ENCODE results near the gene ACVR1B.

The ACVR1B gene

DNA sequence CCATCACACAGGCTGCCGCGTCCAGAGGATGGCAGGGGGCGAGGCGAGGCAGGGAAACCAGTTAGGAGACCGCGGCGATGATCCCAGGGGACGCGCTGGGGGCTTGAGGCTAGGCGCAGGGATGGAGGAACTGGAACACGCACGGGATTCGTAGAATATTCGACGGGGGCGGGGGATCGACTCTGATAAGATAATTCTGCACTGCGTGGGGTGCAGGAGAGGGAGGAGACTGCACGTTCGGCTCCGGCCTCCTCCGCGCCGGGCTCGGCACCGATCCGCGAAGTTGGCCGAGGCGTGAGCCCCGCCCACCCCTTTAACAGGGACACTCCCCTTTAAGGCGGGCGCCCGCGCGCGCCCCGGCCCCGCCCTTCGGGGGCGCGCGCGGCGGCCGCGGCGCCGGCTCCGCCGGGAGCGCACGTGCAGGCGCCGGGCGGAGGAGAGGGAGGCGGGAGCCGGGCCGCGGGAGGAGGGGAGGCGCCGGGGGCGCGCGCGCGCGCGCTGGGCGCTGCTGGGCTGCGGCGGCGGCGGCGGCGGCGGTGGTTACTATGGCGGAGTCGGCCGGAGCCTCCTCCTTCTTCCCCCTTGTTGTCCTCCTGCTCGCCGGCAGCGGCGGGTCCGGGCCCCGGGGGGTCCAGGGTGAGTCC lies at the start of gene ACVR1B:
Gene ACVR1B, plus strand, starts transcription at position 501 of the 644 bp plus-strand sequence. Its CDS starts 45 bp downstream, at position 546.
- peak; percentile 94 for DNase-seq

DNA sequence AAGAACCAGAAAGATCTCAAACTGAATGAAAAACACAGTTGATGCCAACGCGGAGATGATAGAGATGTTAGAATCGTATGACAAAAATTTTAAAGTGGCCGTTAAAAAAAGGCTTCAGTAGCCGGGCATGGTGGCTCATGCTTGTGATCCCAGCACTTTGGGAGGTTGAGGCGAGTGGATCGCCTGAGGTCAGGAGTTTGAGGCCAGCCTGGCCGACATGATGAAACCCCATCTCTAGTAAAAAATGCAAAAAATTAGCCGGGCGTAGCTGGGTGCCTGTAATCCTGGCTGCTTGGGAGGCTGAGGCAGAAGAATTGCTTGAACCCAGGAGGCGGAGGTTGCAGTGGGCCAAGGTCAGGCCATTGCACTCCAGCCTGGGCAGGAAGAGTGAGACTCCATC lies 49.6 kb upstream of the ACVR1B start:
- no peak for DNase-seq

DNA sequence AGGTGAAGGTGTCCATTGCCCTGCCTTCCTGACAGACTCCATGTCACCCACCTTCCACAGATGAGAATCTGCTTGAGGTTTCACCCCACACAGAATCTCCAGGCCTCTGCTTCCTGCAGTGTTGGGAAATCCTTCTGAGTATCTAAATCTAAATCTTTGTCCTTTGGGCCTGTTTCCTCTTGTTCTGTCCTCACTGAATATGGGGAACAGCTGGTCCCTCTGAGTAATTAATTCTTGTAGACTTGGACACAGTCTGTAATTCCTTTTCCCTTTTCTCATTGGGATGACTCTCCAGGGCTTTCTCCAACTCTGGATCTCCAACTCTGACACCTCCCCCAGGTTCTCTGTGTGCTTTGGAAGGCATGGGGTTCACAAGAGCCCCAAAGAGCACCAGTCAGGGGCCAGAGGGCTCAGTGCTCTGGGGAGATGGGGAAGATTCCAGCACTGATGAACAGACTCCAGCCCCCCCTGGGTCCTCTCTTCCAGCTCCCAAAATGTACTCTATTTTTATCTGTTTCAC lies 46.5 kb upstream of the ACVR1B start:
- no peak for DNase-seq

DNA sequence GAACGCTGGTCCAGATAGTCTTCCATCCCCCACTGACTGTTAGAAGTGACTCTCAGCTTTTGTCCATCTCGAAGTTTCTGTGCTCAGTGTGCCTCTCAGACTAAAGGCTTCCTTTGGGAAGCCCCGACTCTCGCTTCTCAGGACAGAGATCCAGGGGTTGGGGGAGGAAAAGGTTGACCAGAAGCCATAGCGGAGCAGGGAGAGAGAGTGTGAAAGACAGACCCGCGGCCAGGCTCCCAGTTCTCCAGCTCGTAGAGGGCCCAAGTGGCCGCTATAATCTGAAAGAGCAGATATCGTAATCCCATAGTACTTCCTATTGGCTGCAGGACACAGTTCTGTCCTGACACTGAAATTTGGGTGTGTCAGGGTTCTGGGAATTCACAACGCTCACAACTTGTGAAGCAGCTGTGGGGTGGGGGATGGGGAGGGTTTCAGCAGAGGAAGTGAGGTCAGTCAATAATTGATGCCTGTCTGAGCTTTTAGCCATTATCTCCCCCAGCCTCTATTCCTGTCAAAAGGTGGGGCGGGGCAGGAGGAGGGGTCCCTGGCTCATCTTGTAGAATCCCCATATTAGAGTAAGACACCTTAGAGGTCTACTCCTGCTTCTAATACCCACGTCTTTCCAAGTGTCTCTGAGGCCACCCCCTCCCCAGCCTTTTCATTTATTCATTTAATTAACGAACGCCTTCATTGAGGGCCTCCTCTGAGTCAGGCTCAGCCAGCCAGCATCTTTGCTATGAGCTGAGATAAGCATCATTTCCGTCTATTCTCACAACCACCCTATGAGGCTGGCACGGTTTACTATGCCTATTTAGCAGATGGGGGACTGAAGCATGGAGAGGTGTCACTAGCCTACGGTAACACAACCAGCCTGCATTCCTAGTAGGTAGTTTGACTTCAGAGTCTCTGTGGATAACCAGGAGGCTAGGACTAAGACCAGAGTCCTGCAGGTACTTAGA lies 45.7 kb upstream of the ACVR1B start:
- no peak for DNase-seq

DNA sequence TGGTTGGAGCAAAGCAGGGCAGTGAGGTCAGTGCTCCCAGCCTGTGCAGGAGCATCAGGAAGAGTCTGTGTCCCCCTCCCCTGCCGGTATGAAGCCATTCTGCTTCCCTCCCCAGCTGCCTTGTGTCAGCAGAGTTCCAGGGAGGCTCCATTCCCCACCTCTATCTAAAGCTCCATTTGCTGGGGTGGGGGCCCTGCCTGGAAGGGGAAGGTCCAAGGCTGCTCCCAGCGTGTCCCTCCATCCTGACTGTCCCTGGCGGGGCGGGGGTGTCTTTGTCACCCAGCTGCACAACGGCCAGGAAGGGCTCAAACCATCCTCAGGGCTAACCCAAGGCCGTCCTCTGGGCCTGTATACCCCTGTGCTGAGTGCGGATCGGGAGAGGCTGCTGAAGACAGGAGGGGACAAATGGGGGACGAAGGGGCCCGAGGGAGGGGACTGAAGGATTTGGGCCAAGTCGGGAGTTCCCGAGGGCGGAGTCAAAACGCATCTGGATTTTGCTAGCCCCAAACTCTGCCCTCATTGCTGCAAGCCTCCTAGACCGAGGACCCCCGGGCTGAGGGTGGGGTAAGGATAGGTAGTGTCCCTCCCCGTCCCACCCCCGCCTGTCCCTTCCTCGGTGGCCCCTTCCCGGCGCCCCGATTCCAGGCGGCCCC lies 44.9 kb upstream of the ACVR1B start:
- DNase-seq, result no peak

DNA sequence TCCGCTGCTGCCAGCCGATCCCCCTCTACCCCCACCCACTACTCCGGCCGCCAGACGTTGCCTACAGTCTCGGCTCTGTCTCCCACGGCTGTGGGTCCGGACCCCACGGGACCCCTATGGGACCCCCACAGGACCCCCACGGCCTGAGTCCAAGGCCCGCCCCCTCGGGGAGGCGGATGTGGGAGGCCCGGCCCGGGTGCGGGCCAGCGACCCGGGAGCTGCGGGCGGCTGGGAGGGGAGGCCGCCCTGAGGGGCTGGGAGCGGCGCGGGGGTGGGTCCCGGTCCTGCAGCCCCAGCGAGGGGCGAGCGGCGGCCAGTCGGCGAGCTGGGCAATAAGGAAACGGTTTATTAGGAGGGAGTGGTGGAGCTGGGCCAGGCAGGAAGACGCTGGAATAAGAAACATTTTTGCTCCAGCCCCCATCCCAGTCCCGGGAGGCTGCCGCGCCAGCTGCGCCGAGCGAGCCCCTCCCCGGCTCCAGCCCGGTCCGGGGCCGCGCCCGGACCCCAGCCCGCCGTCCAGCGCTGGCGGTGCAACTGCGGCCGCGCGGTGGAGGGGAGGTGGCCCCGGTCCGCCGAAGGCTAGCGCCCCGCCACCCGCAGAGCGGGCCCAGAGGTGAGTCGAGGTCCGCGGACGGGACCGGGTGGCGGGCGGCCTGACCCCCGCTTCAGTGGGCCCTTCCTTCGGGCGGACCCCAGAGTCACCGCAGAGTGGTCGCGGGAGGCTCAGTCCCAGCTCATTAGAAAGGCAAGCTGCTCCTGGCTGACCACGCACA lies 44.2 kb upstream of the ACVR1B start, which contains the start of gene ACVRL1:
Gene ACVRL1, plus strand, starts transcription at position 422 of the 773 bp plus-strand sequence. CDS start 4,971 bp downstream, outside the sequence.
- no peak for DNase-seq

DNA sequence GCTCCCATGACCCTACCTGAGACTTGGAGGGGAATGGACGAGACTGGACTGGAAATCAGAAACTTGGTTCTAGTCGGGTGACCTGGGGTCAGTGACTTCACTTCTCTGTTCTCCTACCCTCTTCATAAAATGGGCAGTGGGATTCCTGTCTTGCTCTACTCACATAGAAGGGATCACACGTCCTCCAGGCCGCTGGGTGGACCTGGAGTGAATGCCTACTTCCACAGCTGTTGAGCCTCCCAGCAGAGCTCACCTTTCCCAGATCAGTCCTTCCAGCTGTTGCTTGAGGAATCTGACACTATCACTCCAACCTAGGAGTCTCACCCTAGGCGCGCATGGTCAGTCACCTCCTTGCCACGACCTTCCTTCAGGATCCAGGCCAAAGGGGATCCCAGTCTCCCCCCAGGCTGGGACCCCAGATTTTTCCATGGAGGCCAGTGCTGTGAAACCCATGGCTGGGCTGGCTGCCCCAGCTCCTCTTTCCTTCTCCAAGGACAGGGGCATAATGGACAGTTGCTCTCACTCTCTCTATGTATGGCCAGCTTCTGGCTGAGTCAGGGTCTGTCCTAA lies 43.6 kb upstream of the ACVR1B start:
- DNase-seq, result no peak

DNA sequence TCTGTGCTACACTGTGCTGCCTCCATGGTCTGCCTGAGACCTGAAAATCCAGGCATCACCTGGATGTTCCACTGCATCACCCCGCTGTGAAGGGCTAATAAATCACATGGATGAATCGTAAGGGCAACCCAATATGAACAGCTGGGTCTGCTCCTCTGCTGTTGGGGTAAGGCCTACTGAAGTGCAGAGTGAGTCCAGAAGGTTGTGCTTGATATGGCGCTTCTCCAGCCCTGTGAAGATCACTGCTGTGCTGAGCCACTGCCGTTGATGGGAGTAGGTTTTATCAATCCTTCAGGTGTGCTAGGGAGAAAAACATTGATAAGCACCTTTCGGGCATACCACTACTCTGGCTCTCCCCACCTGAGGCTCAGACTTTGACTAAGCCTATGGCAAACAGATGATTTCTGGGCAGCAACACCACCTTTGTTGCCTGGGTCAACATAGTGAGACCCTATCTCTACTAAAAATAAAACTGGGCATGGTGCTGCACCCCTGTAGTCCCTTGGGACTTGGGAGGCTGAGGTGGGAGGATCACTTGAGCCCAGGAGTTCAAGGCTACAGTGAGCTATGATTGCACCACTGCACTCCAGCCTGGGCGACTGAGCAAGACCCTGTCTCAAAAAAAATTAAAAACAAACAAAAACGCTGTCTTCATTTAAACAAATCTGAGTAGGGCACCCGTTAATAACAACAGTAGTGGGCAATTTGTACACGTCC lies 42.5 kb upstream of the ACVR1B start:
- no peak for DNase-seq

DNA sequence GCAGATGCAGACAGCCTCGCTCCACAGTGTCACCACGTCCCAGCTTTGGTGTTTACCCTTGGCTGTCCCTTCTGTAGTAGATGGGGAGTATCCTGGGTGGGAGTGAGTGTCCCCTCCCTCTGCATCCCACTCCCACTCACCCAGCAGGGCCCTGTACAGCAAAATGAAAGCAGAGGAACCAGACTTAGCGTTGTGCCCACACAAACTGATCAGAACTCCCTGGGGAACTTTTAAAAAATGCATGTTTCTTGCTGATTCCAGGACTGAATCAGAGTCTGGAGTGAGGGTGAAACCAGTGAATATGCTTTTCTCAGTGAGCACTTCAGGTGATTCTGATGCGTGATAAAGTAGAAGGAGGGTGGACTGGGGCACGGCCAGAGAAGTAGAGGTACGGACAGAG lies 41.3 kb upstream of the ACVR1B start:
- DNase-seq, result no peak

DNA sequence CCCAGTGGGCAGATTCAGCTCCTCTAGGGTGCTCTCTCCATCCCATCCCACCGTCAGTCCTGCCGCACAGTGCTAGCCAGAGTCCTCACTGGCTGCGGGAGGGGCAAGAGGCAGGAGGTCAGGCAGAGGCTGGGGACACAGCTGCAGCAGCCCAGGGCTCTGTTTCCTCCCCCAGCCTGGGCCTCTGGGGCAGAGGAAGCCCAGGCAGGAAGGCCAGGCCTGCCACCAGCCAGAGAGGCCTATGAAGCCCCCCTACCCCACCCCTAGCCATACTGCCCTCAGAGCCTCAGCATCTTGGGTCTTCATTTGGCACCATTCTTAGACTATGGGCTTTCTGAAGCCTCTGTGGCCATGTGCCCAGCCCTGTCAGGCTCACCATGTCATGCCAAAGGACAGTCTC lies 40.8 kb upstream of the ACVR1B start:
- DNase-seq, result no peak

DNA sequence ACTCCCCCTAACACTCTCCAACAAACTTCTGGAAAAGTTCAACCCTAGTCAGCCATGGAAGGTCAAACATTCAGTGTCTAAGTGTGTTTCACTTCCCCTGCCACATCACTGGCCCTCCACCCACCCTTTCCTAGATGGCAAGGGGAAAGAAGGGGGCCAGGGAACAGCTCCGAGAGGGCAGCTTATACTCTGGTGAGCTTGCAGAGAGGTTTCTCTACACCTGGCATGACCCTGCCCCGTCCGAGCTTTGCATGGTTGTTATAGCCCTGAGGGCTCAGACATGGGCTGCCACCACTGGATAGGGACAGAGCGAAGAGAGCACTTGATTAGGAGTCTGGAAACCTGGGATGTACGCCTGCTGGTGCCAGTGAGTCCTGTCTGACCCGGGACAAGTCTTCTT lies 40.2 kb upstream of the ACVR1B start:
- DNase-seq, result no peak

DNA sequence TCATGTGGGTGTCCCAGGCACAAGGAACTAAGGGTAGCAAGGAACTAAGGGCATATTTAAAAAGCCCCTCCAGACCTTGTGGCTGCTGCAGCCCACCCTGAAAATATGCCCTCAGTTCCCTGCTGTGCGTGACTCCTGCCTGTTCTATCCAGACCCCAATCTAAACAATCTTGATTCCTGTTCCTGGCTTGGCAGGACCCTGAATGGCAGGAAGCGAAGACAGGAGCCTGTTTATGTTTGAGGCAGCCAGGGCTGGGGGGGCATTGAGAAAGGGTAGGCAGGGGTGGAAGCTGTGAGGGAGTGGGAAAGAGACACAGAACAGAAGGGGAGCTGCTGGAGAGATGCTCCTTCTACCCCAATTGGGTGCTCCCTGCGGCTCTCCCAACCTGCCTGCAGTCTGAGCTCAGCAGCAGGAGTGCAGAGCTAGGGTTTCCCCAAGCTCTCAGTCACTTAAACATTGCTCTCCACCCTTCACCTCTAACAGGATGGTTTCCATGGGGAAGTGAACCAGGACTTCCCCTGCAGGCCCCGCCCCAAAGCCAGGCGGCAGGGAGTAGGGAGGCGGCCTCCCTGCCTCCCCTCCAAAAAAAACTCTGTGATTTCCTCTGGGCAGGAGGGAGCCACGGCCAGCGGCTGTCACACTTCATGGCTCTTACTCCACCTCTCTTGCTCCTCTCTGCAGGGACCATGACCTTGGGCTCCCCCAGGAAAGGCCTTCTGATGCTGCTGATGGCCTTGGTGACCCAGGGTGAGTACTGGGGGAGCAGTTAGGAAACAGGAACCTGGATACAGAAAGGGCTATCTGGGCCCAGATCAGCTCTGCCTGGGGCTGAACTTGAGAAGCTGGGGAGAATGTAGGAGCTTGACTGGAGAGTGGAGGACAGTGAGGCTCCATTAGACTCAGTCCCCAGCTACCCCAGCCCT lies 39.4 kb upstream of the ACVR1B start:
- no peak for DNase-seq

DNA sequence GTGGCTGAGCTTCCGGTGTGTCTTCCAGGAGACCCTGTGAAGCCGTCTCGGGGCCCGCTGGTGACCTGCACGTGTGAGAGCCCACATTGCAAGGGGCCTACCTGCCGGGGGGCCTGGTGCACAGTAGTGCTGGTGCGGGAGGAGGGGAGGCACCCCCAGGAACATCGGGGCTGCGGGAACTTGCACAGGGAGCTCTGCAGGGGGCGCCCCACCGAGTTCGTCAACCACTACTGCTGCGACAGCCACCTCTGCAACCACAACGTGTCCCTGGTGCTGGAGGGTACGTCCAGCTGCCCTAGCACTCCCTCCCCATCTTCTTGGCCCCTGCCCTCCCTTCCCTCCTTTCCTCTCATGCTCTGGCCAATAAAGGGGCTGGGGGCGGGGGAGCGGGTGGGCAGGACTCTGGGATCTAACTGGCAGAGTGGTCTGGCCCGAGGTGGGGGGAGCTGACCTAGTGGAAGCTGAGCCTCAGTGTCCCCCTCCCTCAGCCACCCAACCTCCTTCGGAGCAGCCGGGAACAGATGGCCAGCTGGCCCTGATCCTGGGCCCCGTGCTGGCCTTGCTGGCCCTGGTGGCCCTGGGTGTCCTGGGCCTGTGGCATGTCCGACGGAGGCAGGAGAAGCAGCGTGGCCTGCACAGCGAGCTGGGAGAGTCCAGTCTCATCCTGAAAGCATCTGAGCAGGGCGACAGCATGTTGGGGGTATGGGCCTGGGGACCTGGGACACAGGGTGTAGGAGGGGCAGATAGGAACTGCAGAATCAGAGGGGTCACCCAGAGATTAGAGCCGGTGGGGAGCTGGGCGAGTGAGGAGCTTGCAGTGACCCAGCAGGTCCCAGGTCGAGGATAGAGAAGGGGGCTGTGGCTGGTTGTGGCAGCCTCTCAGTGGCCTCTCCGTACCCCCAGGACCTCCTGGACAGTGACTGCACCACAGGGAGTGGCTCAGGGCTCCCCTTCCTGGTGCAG lies 38.1 kb upstream of the ACVR1B start:
- DNase-seq, result no peak

DNA sequence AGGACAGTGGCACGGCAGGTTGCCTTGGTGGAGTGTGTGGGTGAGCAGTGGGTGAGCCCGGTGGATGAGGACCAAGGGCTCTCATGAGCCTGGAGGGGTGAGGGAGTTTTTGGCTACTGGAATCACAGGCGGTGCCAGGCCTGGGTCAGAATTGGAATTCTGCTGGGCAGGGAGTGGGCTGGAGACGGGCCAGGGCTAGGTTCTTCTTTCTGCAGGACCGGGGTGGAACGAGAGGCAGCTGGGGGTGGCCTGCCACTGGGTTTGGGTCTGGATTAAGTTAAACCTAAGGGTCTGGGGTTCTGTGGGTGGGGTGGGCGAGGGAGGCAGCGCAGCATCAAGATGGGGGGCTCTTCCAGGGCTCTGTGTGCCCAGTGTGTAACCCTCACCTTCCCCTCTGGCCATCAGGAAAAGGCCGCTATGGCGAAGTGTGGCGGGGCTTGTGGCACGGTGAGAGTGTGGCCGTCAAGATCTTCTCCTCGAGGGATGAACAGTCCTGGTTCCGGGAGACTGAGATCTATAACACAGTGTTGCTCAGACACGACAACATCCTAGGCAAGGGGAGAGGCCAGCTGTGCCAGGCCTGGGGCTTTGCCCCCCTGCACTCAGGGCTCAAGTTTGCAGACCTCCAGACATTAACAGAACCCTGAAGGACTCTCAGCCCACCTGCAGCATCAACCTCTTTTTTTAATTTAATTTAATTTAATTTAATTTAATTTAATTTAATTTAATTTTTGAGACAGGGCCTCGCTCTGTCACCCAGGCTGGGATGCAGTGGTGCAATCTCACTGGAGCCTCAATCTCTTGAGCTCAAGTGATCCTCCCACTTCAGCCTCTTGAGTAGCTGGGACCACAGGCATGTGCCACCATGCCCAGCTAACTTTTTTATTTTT lies 37.2 kb upstream of the ACVR1B start:
- no peak for DNase-seq

DNA sequence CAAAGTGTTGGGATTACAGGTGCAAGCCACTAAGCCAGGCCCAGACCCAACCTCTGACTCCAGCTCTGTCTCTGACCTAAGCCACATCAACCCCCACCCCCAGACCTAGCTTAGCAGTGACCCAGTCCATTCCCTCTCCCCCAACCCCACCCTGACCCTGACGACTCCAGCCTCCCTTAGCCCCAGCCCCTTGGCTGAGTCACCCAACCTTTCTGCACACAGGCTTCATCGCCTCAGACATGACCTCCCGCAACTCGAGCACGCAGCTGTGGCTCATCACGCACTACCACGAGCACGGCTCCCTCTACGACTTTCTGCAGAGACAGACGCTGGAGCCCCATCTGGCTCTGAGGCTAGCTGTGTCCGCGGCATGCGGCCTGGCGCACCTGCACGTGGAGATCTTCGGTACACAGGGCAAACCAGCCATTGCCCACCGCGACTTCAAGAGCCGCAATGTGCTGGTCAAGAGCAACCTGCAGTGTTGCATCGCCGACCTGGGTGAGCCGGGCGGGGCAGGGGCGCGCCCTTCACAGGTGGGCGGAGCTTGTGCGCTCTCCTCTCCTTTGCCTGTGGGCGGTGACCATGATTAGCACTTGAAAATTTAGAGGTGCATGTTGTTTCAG lies 36.4 kb upstream of the ACVR1B start:
- DNase-seq, result no peak

DNA sequence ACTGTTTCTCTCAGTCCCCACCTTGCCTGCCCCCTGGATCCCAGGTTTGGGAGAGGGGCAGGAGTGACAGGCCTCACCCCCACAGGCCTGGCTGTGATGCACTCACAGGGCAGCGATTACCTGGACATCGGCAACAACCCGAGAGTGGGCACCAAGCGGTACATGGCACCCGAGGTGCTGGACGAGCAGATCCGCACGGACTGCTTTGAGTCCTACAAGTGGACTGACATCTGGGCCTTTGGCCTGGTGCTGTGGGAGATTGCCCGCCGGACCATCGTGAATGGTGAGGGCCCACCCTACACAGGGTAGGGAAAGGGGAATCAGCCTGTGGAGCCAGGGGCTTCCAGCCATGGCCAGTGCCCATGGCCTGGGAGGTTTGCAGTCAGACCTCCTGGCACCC lies 35.5 kb upstream of the ACVR1B start:
- no peak for DNase-seq

DNA sequence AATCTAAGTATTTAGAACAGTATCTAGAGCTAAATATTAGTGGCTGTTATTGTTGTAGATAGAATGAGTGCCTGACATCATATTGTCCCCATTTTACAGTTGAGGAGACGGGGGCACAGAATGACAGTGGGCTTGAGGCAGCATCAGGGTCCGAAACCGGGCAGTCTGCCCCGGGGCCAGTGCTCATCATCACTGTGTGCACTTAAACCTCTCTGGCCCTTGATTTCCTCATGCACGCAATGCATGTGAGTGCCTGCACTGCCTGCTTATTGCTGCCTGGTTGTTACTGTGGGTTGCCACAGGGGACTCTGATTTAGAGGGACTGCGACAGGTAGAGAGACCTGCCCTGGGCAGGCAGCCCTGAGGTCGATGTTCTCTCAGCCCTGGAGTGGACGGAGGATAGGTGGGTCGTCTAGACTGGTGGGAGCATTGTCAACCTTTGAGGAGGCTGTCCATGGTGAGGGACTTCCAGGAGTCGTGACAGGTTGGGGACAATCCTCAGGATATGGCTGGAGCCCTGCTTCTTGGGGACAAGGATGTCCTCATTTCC lies 34.4 kb upstream of the ACVR1B start:
- DNase-seq, result no peak
